Ishikawa (cell line): ENCODE data around the gene PZP.

Experiments
- CEBPB ChIP-seq: IDR thresholded peaks from 2 replicates; pipeline ENCODE4 v1.6.1; 2012
- CREB1 ChIP-seq: IDR thresholded peaks from 2 replicates; pipeline ENCODE4 v1.6.1; 2012; ENCODE audit warnings: low read depth
- RAD21 ChIP-seq: IDR thresholded peaks from 2 replicates; pipeline ENCODE4 v1.6.1; 2012; ENCODE audit warnings: low read depth
- TAF1 ChIP-seq: IDR thresholded peaks from 2 replicates; pipeline ENCODE4 v1.6.1; 2012; ENCODE audit warnings: low read depth, mild to moderate bottlenecking
- TCF12 ChIP-seq: IDR thresholded peaks from 2 replicates; pipeline ENCODE4 v1.6.1; 2012; ENCODE audit warnings: low read depth
- TEAD4 ChIP-seq: IDR thresholded peaks from 2 replicates; pipeline ENCODE4 v1.6.1; 2012
- TF ChIP-seq, protein P1 (sequence below): IDR thresholded peaks from 2 replicates; pipeline ENCODE4 v1.6.1; 2012
- TF ChIP-seq, protein P2 (sequence below): IDR thresholded peaks from 2 replicates; pipeline ENCODE4 v1.6.1; 2012; ENCODE audit warnings: low read depth, mild to moderate bottlenecking

DNA sequence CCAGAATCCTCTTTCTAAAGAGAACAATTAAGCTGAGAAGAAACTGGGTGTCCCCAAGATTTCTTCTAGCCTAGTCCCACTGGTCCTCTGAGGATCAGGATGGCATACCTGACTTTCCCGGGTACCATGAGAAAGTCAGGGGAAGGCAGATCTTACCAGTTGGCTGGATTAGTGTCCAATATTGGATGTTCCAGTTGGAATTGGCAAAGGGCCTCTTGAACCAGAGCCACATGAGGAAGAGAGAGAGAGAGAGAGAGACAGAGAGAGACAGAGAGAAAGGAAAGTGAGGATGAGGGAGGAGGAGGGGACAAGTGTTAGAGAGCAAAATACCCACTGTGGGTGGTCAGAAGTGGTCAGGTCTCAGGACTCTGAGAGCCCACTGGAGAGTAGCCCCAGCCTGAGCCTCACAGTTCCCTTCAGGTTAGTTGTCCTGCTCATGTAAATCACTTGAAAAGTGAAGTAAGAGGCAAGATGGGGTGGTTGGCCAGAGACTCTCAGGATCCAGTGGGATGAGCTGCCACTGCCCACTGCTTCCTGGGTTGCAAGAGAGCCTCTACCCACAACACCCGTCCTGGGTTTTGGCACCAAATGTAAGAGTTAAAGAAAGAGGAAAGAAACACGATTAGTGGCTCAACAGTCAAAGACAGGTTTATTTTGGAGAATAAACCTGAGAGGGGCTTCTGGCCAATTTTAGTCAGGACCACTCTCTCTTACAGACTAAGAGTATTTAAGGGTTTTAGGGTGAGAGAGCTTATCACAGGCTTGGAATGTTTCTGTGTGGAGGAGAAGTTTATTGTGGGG lies 64.1 kb downstream of the PZP start:
- TF ChIP-seq, protein P1, sequence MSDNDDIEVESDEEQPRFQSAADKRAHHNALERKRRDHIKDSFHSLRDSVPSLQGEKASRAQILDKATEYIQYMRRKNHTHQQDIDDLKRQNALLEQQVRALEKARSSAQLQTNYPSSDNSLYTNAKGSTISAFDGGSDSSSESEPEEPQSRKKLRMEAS = no peak
- TF ChIP-seq TCF12 (no peak), CREB1 (no peak), TEAD4 (no peak), CEBPB (no peak), RAD21 (no peak), TAF1 (no peak)
- TF ChIP-seq, protein P2, sequence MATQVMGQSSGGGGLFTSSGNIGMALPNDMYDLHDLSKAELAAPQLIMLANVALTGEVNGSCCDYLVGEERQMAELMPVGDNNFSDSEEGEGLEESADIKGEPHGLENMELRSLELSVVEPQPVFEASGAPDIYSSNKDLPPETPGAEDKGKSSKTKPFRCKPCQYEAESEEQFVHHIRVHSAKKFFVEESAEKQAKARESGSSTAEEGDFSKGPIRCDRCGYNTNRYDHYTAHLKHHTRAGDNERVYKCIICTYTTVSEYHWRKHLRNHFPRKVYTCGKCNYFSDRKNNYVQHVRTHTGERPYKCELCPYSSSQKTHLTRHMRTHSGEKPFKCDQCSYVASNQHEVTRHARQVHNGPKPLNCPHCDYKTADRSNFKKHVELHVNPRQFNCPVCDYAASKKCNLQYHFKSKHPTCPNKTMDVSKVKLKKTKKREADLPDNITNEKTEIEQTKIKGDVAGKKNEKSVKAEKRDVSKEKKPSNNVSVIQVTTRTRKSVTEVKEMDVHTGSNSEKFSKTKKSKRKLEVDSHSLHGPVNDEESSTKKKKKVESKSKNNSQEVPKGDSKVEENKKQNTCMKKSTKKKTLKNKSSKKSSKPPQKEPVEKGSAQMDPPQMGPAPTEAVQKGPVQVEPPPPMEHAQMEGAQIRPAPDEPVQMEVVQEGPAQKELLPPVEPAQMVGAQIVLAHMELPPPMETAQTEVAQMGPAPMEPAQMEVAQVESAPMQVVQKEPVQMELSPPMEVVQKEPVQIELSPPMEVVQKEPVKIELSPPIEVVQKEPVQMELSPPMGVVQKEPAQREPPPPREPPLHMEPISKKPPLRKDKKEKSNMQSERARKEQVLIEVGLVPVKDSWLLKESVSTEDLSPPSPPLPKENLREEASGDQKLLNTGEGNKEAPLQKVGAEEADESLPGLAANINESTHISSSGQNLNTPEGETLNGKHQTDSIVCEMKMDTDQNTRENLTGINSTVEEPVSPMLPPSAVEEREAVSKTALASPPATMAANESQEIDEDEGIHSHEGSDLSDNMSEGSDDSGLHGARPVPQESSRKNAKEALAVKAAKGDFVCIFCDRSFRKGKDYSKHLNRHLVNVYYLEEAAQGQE = no peak
